ENCODE results near the gene HIP1R. TPM values are rescaled to one million over a fixed set of nuclear protein-coding genes. Genes with fewer than 3 reads are reported as not detected.

Gene HIP1R
- total RNA-seq, 1 donor from 2014 or later = 22.2 TPM

DNA sequence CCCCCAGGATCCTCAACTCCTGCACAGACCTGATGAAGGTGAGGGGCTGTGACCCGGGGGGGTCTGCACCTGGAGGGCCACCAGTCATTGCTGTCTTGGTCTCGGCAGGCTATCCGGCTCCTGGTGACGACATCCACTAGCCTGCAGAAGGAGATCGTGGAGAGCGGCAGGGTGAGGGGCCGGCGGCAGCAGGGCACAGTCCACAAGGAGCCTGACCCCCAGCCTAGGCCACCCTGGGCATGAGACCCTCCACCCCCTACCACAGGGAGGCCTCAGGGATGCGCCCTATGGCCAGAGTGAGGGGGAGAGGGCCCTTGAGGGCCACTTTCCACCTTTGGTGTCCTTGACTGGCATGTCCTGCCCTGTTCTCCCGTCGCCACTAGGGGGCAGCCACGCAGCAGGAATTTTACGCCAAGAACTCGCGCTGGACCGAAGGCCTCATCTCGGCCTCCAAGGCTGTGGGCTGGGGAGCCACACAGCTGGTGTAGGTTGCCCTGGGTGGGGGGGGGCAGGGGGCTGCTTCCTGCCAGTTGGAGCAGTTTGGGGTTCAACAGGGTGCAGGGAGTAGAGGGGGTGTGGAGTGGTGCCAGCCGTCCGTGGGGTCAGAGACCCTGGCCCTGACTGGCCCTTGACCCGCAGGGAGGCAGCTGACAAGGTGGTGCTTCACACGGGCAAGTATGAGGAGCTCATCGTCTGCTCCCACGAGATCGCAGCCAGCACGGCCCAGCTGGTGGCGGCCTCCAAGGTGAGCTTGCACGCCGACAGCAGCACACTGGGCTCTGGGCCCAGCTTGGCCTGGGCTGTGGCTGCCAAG is 25.0 kb downstream of the HIP1R start:
- H3K4me3 ChIP-seq (ENCODE audit: insufficient read depth, low read depth, low read length) = no peak overlapping the region
- no peak for DNase-seq (ENCODE audit: low read depth)
- H2AFZ ChIP-seq (ENCODE audit: low read depth, low read length) = no peak overlapping the region
- H3K27ac ChIP-seq (ENCODE audit: low read depth, low read length) = no peak overlapping the region
- Mint-ChIP-seq H3K36me3 (ENCODE audit: low read depth, unreplicated experiment) (peaks cover 14% of the 10 kb centered on the region), H3K27me3 (ENCODE audit: low read depth, unreplicated experiment) (no peaks in the 10 kb centered on the region), H3K4me1 (ENCODE audit: low read depth, unreplicated experiment) (no peaks in the 10 kb centered on the region), H3K4me3 (ENCODE audit: unreplicated experiment) (no peak overlapping the region), H3K9me3 (ENCODE audit: unreplicated experiment) (no peaks in the 10 kb centered on the region), H3K27ac (ENCODE audit: unreplicated experiment) (no peak overlapping the region)
- H3K4me2 ChIP-seq (ENCODE audit: low read length) = no peak overlapping the region
- peaks cover 22% of the 10 kb centered on the region for H4K20me1 ChIP-seq (ENCODE audit: insufficient read depth, low read length)
- H3K36me3 ChIP-seq (ENCODE audit: insufficient read depth, low read length) = no peaks in the 10 kb centered on the region
- peaks cover 11% of the 10 kb centered on the region for H3K4me1 ChIP-seq (ENCODE audit: insufficient read depth, low read length)
- H3K9me3 ChIP-seq (ENCODE audit: insufficient read depth, low read depth, low read length) = no peaks in the 10 kb centered on the region
- H3K9ac ChIP-seq (ENCODE audit: low read length) = no peak overlapping the region
- no peak for FAIRE-seq
- TF ChIP-seq EZH2 (IDR thresholded peaks at IDR 0.05; ENCODE audit: insufficient read depth, low read length) = no peak
- TF ChIP-seq, protein P1, sequence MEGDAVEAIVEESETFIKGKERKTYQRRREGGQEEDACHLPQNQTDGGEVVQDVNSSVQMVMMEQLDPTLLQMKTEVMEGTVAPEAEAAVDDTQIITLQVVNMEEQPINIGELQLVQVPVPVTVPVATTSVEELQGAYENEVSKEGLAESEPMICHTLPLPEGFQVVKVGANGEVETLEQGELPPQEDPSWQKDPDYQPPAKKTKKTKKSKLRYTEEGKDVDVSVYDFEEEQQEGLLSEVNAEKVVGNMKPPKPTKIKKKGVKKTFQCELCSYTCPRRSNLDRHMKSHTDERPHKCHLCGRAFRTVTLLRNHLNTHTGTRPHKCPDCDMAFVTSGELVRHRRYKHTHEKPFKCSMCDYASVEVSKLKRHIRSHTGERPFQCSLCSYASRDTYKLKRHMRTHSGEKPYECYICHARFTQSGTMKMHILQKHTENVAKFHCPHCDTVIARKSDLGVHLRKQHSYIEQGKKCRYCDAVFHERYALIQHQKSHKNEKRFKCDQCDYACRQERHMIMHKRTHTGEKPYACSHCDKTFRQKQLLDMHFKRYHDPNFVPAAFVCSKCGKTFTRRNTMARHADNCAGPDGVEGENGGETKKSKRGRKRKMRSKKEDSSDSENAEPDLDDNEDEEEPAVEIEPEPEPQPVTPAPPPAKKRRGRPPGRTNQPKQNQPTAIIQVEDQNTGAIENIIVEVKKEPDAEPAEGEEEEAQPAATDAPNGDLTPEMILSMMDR (IDR thresholded peaks at IDR 0.05; ENCODE audit: insufficient read depth, low read depth, low read length) = peak; percentile 74
- H3K27me3 ChIP-seq (ENCODE audit: insufficient read depth, low read length) = no peaks in the 10 kb centered on the region
- H3K79me2 ChIP-seq (ENCODE audit: insufficient read depth, low read length) = no peaks in the 10 kb centered on the region

DNA sequence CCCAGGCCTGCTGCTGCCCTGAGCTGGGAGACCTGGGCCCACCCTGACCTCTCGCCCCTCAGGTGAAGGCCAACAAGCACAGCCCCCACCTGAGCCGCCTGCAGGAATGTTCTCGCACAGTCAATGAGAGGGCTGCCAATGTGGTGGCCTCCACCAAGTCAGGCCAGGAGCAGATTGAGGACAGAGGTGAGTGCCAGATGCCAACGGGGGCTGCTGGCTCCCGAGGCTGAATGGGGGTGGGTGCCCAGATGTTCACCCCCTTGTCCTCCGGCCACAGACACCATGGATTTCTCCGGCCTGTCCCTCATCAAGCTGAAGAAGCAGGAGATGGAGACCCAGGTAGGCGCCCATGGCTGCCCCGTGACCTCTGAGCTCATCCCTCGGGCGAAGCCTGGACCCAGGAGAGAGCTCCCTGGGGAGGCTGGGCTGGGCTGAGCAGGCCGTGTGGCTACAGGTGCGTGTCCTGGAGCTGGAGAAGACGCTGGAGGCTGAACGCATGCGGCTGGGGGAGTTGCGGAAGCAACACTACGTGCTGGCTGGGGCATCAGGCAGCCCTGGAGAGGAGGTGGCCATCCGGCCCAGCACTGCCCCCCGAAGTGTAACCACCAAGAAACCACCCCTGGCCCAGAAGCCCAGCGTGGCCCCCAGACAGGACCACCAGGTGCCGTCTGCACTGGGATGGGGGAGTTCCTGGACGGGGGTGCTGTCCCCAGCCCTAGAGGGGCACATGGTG is 25.8 kb downstream of the HIP1R start:
- no peak overlapping the region for H3K4me3 ChIP-seq (ENCODE audit: insufficient read depth, low read depth, low read length)
- H3K4me1 Mint-ChIP-seq (ENCODE audit: low read depth, unreplicated experiment) = no peaks in the 10 kb centered on the region
- H3K27ac ChIP-seq (ENCODE audit: low read depth, low read length) = no peak overlapping the region
- H3K27me3 Mint-ChIP-seq (ENCODE audit: low read depth, unreplicated experiment) = no peaks in the 10 kb centered on the region
- H3K79me2 ChIP-seq (ENCODE audit: insufficient read depth, low read length) = no peaks in the 10 kb centered on the region
- TF ChIP-seq, protein P1 (IDR thresholded peaks at IDR 0.05; ENCODE audit: insufficient read depth, low read depth, low read length) = no peak
- no peak for TF ChIP-seq EZH2 (IDR thresholded peaks at IDR 0.05; ENCODE audit: insufficient read depth, low read length)
- H3K27me3 ChIP-seq (ENCODE audit: insufficient read depth, low read length) = no peaks in the 10 kb centered on the region
- peaks cover 30% of the 10 kb centered on the region for H4K20me1 ChIP-seq (ENCODE audit: insufficient read depth, low read length)
- H3K27ac Mint-ChIP-seq (ENCODE audit: unreplicated experiment) = no peak overlapping the region
- FAIRE-seq = no peak
- no peak overlapping the region for H2AFZ ChIP-seq (ENCODE audit: low read depth, low read length)
- no peaks in the 10 kb centered on the region for H3K36me3 ChIP-seq (ENCODE audit: insufficient read depth, low read length)
- H3K9ac ChIP-seq (ENCODE audit: low read length) = no peak overlapping the region
- no peaks in the 10 kb centered on the region for H3K9me3 ChIP-seq (ENCODE audit: insufficient read depth, low read depth, low read length)
- no peaks in the 10 kb centered on the region for H3K9me3 Mint-ChIP-seq (ENCODE audit: unreplicated experiment)
- no peak overlapping the region for H3K4me3 Mint-ChIP-seq (ENCODE audit: unreplicated experiment)
- H3K4me2 ChIP-seq (ENCODE audit: low read length) = no peak overlapping the region
- H3K36me3 Mint-ChIP-seq (ENCODE audit: low read depth, unreplicated experiment) = peaks cover 14% of the 10 kb centered on the region
- peaks cover 11% of the 10 kb centered on the region for H3K4me1 ChIP-seq (ENCODE audit: insufficient read depth, low read length)
- DNase-seq (ENCODE audit: low read depth) = no peak

All from astrocyte (in vitro differentiated cells and primary cell).